ENCODE results near the gene PHF21B.
"Not testable (repeated sequence)": the region's sequence is repeated elsewhere in the genome, so short reads cannot be mapped to it uniquely, and the experiment has no call there.

Gene PHF21B

GRCh38 chr22:44932493-44932892 is 77.3 kb downstream of the PHF21B start:
- no peak for DNase-seq

- no peak for DNase-seq
These were observed 78.0 kb downstream of the PHF21B start for GRCh38 chr22:44931766-44932165.

GRCh38 chr22:44931077-44931540 is 78.7 kb downstream of the PHF21B start:
- no peak for DNase-seq

GRCh38 chr22:44930711-44931035 is 79.1 kb downstream of the PHF21B start:
- DNase-seq: no peak

- no peak for DNase-seq
These were observed 79.6 kb downstream of the PHF21B start for GRCh38 chr22:44930016-44930710.

- no peak for DNase-seq
These were observed 80.3 kb downstream of the PHF21B start for GRCh38 chr22:44929359-44930015.

- DNase-seq: no peak
These were observed 81.0 kb downstream of the PHF21B start for GRCh38 chr22:44928711-44929358.

- DNase-seq: no peak
These were observed 81.7 kb downstream of the PHF21B start for GRCh38 chr22:44928136-44928463.

GRCh38 chr22:44927463-44928135 is 82.2 kb downstream of the PHF21B start:
- DNase-seq: no peak

GRCh38 chr22:44926491-44927415 is 83.1 kb downstream of the PHF21B start:
- no peak for DNase-seq

GRCh38 chr22:44926124-44926475 is 83.7 kb downstream of the PHF21B start:
- DNase-seq: no peak

- DNase-seq: no peak
These were observed 84.2 kb downstream of the PHF21B start for GRCh38 chr22:44925465-44926123.

GRCh38 chr22:44924710-44925109 is 85.1 kb downstream of the PHF21B start:
- DNase-seq: no peak

- no peak for DNase-seq
These were observed 85.7 kb downstream of the PHF21B start for GRCh38 chr22:44924098-44924497.

- not testable (repeated sequence) for DNase-seq
These were observed 88.0 kb downstream of the PHF21B start for GRCh38 chr22:44921766-44922165.

GRCh38 chr22:44920183-44920582 is 89.6 kb downstream of the PHF21B start:
- DNase-seq: no peak

GRCh38 chr22:44919691-44920090 is 90.1 kb downstream of the PHF21B start:
- DNase-seq: no peak

- no peak for DNase-seq
These were observed 90.8 kb downstream of the PHF21B start for GRCh38 chr22:44918925-44919392.

GRCh38 chr22:44918166-44918924 is 91.5 kb downstream of the PHF21B start:
- DNase-seq: no peak

GRCh38 chr22:44917372-44918165 is 92.2 kb downstream of the PHF21B start:
- no peak for DNase-seq
